DND-41 (cell line): ENCODE results near the gene IFI6.

ENCODE experiments used
- ATAC-seq: fragments of 200-7000 bp; cut with Tn5 transposase; 3 replicates; pipeline ENCODE4 v1.9.1; 2021; ENCODE audit warnings: low read depth; ENCODE audit not compliant: insufficient read depth
- DNase-seq: peaks from one replicate; pipeline ENCODE4 v3.0.0-alpha.2; 2020
- H2AFZ ChIP-seq: 2 replicates; pipeline ENCODE4 v1.6.0; 2012; ENCODE audit warnings: low read depth, low read length
- H3K27ac ChIP-seq: 2 replicates; pipeline ENCODE4 v1.5.1; 2012; ENCODE audit warnings: low read length, inconsistent platforms
- H3K27me3 ChIP-seq: fragments of 200-600 bp; sonication (generic); 2 replicates; pipeline ENCODE4 v1.6.0; 2012; ENCODE audit warnings: low read length, mild to moderate bottlenecking, inconsistent platforms; ENCODE audit not compliant: insufficient read depth, poor library complexity
- H3K36me3 ChIP-seq: 2 replicates; pipeline ENCODE4 v1.5.1; 2012; ENCODE audit warnings: low read length, inconsistent platforms; ENCODE audit not compliant: insufficient read depth
- H3K4me1 ChIP-seq: 2 replicates; pipeline ENCODE4 v1.5.1; 2012; ENCODE audit warnings: mild to moderate bottlenecking, low read length; ENCODE audit not compliant: insufficient read depth
- H3K4me2 ChIP-seq: 2 replicates; pipeline ENCODE4 v1.6.0; 2012; ENCODE audit warnings: mild to moderate bottlenecking, moderate library complexity, low read length, inconsistent platforms; ENCODE audit not compliant: insufficient read depth
- H3K4me3 ChIP-seq, 2 experiments: fragments of 200-600 bp in 1 of 2; shearing (Covaris generic) in 1 of 2; 2 replicates each; pipeline ENCODE4 v1.5.1; 2012 to 2016; ENCODE audit warnings: inconsistent platforms in 2 of 2, low read length in 2 of 2, mild to moderate bottlenecking in 2 of 2, low read depth in 1 of 2, moderate library complexity in 1 of 2
- H3K79me2 ChIP-seq: 2 replicates; pipeline ENCODE4 v1.6.0; 2012; ENCODE audit warnings: low read length, inconsistent platforms; ENCODE audit not compliant: insufficient read depth
- H3K9ac ChIP-seq: 2 replicates; pipeline ENCODE4 v1.6.0; 2012; ENCODE audit warnings: low read depth, mild to moderate bottlenecking, inconsistent platforms, low read length, moderate library complexity
- H3K9me3 ChIP-seq: 2 replicates; pipeline ENCODE4 v1.5.1; 2012; ENCODE audit warnings: low read length, moderate library complexity, mild to moderate bottlenecking, inconsistent platforms; ENCODE audit not compliant: insufficient read depth, severe bottlenecking
- H4K20me1 ChIP-seq: 2 replicates; pipeline ENCODE4 v1.6.0; 2012; ENCODE audit warnings: low read length; ENCODE audit not compliant: insufficient read depth
- EZH2 ChIP-seq: IDR thresholded peaks from 3 replicates; pipeline ENCODE4 v1.6.1; 2012; ENCODE audit warnings: borderline replicate concordance, low read depth, mild to moderate bottlenecking, moderate library complexity, low read length, inconsistent platforms; ENCODE audit not compliant: severe bottlenecking
- TF ChIP-seq, protein P1 (sequence below): IDR thresholded peaks from 2 replicates; pipeline ENCODE4 v1.5.1; 2012; ENCODE audit warnings: borderline replicate concordance, low read length, moderate library complexity, mild to moderate bottlenecking; ENCODE audit not compliant: poor library complexity, severe bottlenecking; ENCODE audit errors: extremely low read depth

Gene IFI6

DNA sequence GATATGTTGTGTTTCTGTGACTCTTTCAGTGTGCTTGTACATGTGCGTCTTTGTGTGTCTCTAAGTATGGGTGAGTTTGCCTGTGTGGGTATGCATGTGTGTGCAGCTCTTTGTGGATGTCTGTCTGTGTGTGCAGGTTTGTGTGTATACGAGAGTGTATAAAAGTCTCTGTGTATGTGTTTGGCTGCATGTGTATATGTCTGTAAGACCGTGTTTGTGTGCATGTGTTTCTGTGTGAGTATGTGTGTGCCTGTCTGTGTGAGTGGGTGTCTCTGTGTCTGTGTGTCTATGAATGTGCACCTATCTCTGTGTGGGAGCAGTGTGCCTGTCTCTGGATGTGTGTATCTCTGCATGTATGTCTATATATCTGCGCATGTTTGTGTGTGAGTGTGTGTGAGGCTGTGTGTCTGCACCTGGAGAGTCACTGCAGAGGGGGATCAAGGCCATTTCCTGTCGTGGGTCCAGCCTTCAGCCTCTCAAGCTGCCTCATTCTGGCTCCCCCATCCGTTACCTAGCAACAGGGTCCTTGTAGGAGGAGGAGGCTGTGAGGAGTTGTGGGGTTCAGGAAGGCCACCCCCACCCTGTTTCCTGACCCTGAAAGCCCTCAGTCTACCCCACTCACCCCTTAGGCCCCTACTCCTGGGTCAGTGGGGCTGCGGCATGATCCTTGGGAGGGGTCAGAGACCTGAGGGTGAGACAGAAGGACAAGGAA is 47.4 kb downstream of the IFI6 start:
- Histone ChIP-seq H3K36me3 (no peaks in the 10 kb centered on the region), H4K20me1 (no peaks in the 10 kb centered on the region), H2AFZ (no peak overlapping the region), H3K9me3 (no peaks in the 10 kb centered on the region), H3K4me3 (peak overlapping the region in 1 of 2 experiments; percentile 54; a peak in 3 of 4 replicates), H3K4me2 (peak overlapping the region; percentile 62), H3K9ac (peak overlapping the region; percentile 63), H3K79me2 (peaks cover 26% of the 10 kb centered on the region), H3K27ac (peak overlapping the region; percentile 95), H3K27me3 (no peaks in the 10 kb centered on the region), H3K4me1 (peaks cover 91% of the 10 kb centered on the region)
- peak; percentile 78 for DNase-seq
- ATAC-seq = peak; percentile 20
- TF ChIP-seq, protein P1, sequence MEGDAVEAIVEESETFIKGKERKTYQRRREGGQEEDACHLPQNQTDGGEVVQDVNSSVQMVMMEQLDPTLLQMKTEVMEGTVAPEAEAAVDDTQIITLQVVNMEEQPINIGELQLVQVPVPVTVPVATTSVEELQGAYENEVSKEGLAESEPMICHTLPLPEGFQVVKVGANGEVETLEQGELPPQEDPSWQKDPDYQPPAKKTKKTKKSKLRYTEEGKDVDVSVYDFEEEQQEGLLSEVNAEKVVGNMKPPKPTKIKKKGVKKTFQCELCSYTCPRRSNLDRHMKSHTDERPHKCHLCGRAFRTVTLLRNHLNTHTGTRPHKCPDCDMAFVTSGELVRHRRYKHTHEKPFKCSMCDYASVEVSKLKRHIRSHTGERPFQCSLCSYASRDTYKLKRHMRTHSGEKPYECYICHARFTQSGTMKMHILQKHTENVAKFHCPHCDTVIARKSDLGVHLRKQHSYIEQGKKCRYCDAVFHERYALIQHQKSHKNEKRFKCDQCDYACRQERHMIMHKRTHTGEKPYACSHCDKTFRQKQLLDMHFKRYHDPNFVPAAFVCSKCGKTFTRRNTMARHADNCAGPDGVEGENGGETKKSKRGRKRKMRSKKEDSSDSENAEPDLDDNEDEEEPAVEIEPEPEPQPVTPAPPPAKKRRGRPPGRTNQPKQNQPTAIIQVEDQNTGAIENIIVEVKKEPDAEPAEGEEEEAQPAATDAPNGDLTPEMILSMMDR = no peak
- no peak for TF ChIP-seq EZH2

DNA sequence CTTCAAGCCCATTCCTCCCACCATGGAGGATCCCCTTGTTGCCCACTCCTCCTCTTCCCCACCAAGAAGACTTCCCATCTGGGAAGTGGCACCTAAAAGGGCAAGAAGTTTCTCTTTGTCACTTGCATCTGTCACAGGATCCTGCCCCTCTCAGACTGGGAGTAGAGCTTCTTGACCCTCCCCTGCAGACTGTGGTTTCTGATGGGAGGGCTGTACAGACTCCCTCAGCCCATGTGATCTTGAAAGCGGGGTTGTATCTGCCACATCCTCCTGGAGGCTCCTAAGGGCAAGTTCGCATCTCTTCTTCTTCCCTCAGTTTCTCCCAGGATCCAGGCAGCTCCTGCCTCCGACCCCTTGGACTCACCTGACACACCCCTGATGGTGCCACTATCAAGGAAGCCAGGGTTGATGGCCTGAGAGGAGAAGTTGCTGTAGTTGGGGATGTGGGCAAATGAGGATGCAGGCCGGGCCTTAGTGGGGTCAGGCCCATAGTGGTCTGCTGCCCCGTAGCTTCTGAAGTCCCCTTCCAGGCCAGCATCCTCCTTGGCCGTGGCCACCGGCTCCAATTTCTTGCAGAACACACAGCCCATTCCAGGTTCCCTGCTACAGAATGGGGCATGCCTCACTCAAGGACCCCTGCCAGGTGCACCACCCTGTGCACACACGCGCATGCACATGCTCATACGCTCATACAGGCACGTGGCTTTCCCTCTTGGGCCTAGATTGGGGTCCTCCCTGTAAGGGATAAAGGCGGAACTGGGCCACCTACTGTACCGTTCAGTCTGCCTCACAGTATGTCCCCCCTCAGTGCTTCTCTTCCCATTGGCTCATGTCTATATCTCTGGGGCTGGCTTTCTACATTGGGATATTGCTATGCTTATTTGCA is 48.4 kb downstream of the IFI6 start:
- peaks cover 91% of the 10 kb centered on the region for H3K4me1 ChIP-seq
- H3K36me3 ChIP-seq = no peaks in the 10 kb centered on the region
- H3K4me3 ChIP-seq = peak overlapping the region in 1 of 2 experiments; percentile 54; a peak in 2 of 4 replicates
- peak overlapping the region; percentile 95 for H3K27ac ChIP-seq
- peak overlapping the region; percentile 62 for H3K4me2 ChIP-seq
- ATAC-seq (peak; percentile 78), DNase-seq (peak; percentile 88)
- no peaks in the 10 kb centered on the region for H4K20me1 ChIP-seq
- no peak overlapping the region for H2AFZ ChIP-seq
- TF ChIP-seq, protein P1 = peak; percentile 3
- no peak for TF ChIP-seq EZH2
- H3K9ac ChIP-seq = peak overlapping the region; percentile 63
- H3K27me3 ChIP-seq = no peaks in the 10 kb centered on the region
- peaks cover 26% of the 10 kb centered on the region for H3K79me2 ChIP-seq
- no peaks in the 10 kb centered on the region for H3K9me3 ChIP-seq

DNA sequence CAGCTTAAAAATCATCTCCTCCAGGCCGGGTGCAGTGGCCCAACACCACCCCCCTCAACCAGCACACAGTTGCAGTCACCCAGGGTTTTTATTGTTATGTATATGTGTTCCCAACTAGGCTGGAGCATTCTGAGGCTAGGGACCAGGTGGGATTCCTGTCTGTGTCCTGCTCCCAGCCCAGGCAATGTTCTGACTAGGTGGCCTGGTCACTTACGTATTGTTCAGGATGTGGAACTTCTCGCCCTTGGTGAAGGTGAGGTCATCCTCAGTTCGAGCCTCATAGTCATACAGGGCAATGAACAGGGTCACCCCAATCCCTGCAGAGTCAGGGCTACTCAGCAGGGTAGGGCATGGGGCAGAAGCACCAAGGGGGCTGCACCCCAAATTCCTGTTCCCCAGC is 49.2 kb downstream of the IFI6 start:
- Histone ChIP-seq H3K4me1 (peaks cover 91% of the 10 kb centered on the region), H3K9me3 (no peaks in the 10 kb centered on the region), H3K4me2 (peak overlapping the region; percentile 62), H3K27ac (peak overlapping the region; percentile 95), H3K4me3 (peak overlapping the region in 1 of 2 experiments; percentile 54; a peak in 2 of 4 replicates), H4K20me1 (no peaks in the 10 kb centered on the region), H3K36me3 (no peaks in the 10 kb centered on the region), H3K9ac (peak overlapping the region; percentile 63), H3K79me2 (peaks cover 26% of the 10 kb centered on the region), H2AFZ (no peak overlapping the region), H3K27me3 (no peaks in the 10 kb centered on the region)
- TF ChIP-seq, protein P1 = no peak
- DNase-seq (peak; percentile 16), ATAC-seq (no peak)
